KOPT-K1 (cell line): ENCODE data around the gene SPC24.
"Not testable (repeated sequence)": the region's sequence is repeated elsewhere in the genome, so short reads cannot be mapped to it uniquely, and the experiment has no call there.

ENCODE experiments used
- H3K27ac ChIP-seq: fragments of 200-600 bp; sonication (generic); 2 replicates; pipeline ENCODE4 v1.5.1; 2016; ENCODE audit warnings: antibody characterized with exemption, mild to moderate bottlenecking, low read depth, low read length; ENCODE audit not compliant: poor library complexity, severe bottlenecking
- H3K36me3 ChIP-seq: fragments of 200-600 bp; sonication (generic); 2 replicates; pipeline ENCODE4 v1.5.1; 2017; ENCODE audit warnings: antibody characterized with exemption, mild to moderate bottlenecking, low read length, moderate library complexity; ENCODE audit not compliant: insufficient read depth
- H3K9me3 ChIP-seq: fragments of 200-600 bp; sonication (generic); 2 replicates; pipeline ENCODE4 v1.5.1; 2017; ENCODE audit warnings: antibody characterized with exemption, low read length, mild to moderate bottlenecking; ENCODE audit not compliant: insufficient read depth, poor library complexity, severe bottlenecking

Gene SPC24

DNA sequence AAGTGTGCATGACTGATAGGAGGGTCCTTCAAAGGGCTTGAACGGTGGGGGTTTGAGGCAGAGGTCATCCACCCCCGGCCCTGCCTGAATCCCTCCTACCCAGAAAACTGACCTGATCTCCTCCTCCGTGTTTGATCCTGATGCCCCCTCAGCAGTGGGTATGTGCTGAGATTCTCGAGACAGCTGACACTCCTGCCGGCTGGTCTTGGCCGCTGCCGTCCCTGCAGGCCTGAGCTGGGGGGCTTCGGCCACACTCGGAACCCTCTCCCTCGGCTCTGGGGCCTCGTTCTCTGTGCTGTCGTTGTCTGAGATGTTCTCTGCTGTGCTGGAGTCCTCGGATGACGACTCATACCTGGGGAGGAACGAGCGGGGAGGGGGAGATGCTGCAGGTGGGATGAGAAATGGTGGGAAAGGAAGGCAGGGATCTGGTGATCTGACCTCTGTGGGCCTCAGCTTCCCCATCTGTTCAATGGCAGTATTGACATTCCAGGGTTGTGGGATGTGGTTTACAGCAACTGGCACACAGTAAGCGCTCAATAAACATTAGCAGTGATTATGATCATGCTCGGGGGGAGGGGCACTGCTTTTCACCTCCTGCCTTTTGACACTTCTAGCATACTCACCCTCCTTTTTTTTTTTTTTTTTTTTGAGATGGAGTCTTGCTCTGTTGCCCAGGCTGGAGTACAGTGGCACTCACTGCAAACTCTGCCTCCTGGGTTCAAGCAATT lies 21.0 kb upstream of the SPC24 start:
- Histone ChIP-seq H3K36me3 (no peaks in the 10 kb centered on the region), H3K9me3 (no peaks in the 10 kb centered on the region), H3K27ac (no peak overlapping the region)

DNA sequence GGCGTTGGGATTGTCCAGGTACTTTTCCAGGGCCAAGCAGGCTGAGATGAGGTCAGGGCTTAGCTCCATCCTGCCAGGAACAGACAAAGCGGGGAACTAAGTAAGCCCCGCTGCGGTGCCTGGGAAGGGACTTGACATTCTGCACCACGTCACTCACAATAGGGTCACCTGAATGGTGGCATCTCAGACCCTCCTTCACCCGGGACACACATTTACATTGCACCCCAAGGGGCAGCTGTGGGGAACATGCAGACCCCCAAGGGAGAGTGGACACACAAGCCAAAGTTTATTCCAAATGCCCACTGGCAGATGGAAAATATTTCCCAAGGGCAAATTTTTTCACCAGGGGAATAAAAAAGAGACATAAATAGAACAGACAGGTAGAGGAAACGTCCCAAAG lies 20.3 kb upstream of the SPC24 start:
- H3K27ac ChIP-seq, result no peak overlapping the region
- no peaks in the 10 kb centered on the region for H3K9me3 ChIP-seq
- H3K36me3 ChIP-seq, result no peaks in the 10 kb centered on the region

- H3K36me3 ChIP-seq, result no peaks in the 10 kb centered on the region
- H3K9me3 ChIP-seq, result no peaks in the 10 kb centered on the region
- no peak overlapping the region for H3K27ac ChIP-seq
These were observed 18.8 kb upstream of the SPC24 start for GRCh38 chr19:11174336-11174735.

GRCh38 chr19:11173516-11174155 lies 18.1 kb upstream of the SPC24 start:
- H3K27ac ChIP-seq, result no peak overlapping the region
- no peaks in the 10 kb centered on the region for H3K36me3 ChIP-seq
- no peaks in the 10 kb centered on the region for H3K9me3 ChIP-seq

- Histone ChIP-seq H3K36me3 (no peaks in the 10 kb centered on the region), H3K27ac (no peak overlapping the region), H3K9me3 (no peaks in the 10 kb centered on the region)
These were observed 17.0 kb upstream of the SPC24 start for GRCh38 chr19:11172576-11172975.

GRCh38 chr19:11171144-11171543 lies 15.6 kb upstream of the SPC24 start:
- no peak overlapping the region for H3K27ac ChIP-seq
- H3K36me3 ChIP-seq, result no peaks in the 10 kb centered on the region

GRCh38 chr19:11169896-11170678 lies 14.5 kb upstream of the SPC24 start:
- Histone ChIP-seq H3K9me3 (no peaks in the 10 kb centered on the region), H3K36me3 (no peaks in the 10 kb centered on the region), H3K27ac (no peak overlapping the region)

More at GRCh38 chr19:11171144-11171543, 15.6 kb upstream of the SPC24 start:
- H3K9me3 ChIP-seq, result no peaks in the 10 kb centered on the region

DNA sequence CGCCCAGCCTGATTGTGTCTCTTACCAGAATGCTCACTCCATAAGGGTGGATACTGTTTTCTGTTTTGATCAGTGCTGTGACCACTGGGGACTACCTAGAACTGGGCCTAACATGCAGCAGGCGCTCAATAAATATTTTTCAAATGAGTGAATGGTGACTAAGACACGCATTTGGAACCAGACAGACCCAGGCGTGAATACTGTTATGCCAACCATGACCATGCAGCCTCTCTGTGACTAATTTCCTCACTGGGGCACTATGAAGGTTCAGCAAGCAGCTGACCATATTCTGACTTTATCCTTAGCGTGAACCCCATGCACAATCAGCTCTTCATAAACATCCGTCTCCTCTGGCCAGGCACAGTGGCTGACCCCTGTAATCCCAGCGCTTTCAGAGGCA lies 13.0 kb upstream of the SPC24 start:
- H3K27ac ChIP-seq, result no peak overlapping the region
- H3K36me3 ChIP-seq, result no peaks in the 10 kb centered on the region
- H3K9me3 ChIP-seq, result no peaks in the 10 kb centered on the region

DNA sequence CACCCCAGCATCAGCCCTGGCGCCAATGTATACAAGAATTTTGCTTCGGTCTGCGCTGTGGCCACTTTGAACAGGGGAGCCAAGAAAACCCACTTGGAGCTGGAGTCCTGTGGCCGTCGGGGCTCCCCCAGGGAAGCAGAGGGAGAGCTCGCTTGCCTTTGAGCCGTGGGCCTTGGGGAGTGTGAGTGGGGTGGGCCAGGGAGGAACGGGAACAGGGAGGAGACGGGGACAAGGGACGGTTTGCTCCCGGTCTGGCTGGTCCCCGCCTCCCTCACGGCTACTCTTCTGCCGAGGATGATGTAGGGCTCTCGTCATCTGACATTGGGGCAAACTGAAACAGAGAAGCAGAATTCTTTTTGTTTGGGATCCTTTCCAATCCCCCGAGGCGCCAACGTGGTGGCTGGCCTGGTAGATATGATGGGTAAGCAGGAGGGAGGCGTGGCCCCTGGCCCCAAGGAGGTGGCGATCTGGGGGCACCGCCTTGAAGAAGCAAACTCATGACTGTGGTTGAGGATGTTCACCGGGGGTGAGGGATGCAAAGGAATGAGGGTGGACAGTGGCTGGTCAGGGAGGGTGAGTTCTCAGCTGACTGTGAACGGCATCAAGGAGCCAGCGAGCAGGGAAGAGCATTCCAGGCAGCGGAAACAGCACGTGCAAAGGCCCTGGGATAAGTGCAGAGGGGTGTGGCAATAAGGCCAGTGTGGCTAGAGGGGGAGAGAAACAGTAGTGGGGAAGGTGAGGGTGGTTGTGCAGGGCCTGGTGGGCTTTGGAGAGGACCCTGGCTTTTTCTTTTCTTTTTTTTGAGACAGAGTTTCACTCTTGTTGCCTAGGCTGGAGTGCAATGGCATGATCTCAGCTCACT lies 10.9 kb upstream of the SPC24 start:
- H3K27ac ChIP-seq, result no peak overlapping the region
- no peaks in the 10 kb centered on the region for H3K36me3 ChIP-seq
- H3K9me3 ChIP-seq, result no peaks in the 10 kb centered on the region

- H3K27ac ChIP-seq, result no peak overlapping the region
- H3K36me3 ChIP-seq, result no peaks in the 10 kb centered on the region
- no peaks in the 10 kb centered on the region for H3K9me3 ChIP-seq
These were observed 10.0 kb upstream of the SPC24 start for GRCh38 chr19:11165486-11166030.

- no peak overlapping the region for H3K27ac ChIP-seq
- no peaks in the 10 kb centered on the region for H3K36me3 ChIP-seq
- H3K9me3 ChIP-seq, result no peaks in the 10 kb centered on the region
These were observed 9.4 kb upstream of the SPC24 start for GRCh38 chr19:11164879-11165406.

DNA sequence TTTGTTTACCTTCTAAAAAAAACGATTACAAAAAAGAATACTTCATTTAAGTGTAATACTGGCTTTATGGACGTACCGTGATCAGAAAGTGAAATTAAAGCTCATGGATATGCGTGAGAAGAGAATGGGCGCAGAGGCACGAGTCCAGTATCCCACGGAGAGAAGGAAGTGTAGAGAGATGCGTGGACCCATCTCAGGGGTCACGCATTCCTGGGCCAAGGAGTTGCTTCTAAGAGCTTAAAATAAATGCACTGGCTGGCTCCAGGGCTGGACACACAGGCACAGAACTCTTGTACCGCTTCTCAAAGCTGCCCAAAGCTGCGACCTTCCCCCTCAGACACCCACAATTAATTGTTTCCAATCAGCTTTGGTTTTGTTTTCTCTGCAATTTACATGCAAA lies 8.7 kb upstream of the SPC24 start:
- H3K36me3 ChIP-seq, result no peaks in the 10 kb centered on the region

DNA sequence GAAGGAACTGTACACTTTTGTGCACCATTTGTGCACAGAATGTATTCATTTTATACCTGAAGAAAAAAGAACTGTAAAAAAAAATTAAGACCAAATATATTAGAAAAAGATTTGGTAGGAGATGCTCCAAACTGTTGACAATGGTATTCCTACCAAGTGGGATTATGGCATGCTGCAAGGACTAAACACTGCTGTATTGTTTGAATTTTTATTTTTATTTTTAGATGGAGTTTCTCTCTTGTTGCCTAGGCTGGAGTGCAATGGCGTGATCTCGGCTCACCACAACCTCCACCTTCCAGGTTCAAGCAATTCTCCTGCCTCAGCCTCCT lies 4.8 kb upstream of the SPC24 start:
- not testable (repeated sequence) for H3K9me3 ChIP-seq, H3K27ac ChIP-seq, H3K36me3 ChIP-seq

More for the DNA sequence above, 8.7 kb upstream of the SPC24 start:
- Histone ChIP-seq H3K9me3 (no peaks in the 10 kb centered on the region), H3K27ac (no peak overlapping the region)

DNA sequence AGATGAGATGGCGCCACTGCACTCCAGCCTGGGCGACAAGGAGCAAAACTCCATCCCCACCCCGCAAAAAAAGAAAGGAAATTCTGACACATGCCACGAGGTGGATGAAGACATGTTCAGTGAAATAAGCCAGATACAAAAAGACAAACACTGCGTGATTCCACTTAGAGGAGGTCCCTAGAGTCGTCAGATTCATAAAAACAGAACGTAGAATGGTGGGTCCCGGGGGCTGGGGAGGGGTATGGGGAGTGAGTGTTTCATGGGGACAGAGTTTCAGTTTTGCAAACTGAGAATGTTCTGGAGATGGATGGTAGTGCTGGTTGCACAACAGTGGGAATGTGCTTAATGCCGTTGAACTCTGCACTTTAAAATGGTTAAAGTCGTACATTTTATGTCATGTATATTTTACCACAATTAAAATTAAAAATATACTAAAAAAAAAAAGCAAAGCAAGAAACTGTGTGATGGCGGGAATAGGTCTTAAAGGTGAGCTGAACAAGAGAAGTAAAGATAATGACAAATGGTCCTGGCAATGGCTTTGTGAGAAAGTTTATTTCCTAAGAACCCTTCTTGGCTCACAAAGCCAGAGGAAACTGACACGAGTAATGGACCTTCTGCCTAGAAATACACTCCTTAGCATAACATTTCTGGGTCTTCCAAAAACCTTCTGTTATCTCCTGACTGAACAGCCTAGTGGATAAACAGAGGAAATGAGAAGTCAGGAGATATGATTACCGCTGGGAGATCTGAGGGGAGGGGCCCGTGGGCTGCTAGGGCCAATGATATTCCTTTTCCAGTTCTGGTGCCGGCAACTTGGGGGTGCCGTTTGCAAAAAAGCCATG lies 4.2 kb upstream of the SPC24 start:
- Histone ChIP-seq H3K27ac (no peak overlapping the region), H3K9me3 (no peaks in the 10 kb centered on the region), H3K36me3 (no peaks in the 10 kb centered on the region)
